Measurements from ENCODE around the gene CACNA1B.
"Not testable (repeated sequence)": the region's sequence is repeated elsewhere in the genome, so short reads cannot be mapped to it uniquely, and the experiment has no call there.

The CACNA1B gene

GRCh38 chr9:137865581-137866145 lies 11.9 kb upstream of the CACNA1B start:
- no peak for DNase-seq (ENCODE audit: low read depth in 2 of 2)

- DNase-seq (ENCODE audit: low read depth in 2 of 2) = no peak
These were observed 11.1 kb upstream of the CACNA1B start for GRCh38 chr9:137866226-137867141.

GRCh38 chr9:137870432-137870831 lies 7.2 kb upstream of the CACNA1B start:
- DNase-seq (ENCODE audit: low read depth in 2 of 2) = no peak

GRCh38 chr9:137872296-137872695 lies 5.3 kb upstream of the CACNA1B start:
- no peak for DNase-seq (ENCODE audit: low read depth in 2 of 2)

GRCh38 chr9:137873408-137873807 lies 4.2 kb upstream of the CACNA1B start:
- DNase-seq (ENCODE audit: low read depth in 2 of 2) = no peak

GRCh38 chr9:137873858-137874362 lies 3.7 kb upstream of the CACNA1B start:
- no peak for DNase-seq (ENCODE audit: low read depth in 2 of 2)

GRCh38 chr9:137875354-137875753 lies 2.2 kb upstream of the CACNA1B start:
- DNase-seq (ENCODE audit: low read depth in 2 of 2) = no peak

- no peak for DNase-seq (ENCODE audit: low read depth in 2 of 2)
These were observed 1.7 kb upstream of the CACNA1B start for GRCh38 chr9:137875846-137876245.

- DNase-seq (ENCODE audit: low read depth in 2 of 2) = no peak
These were observed 1.3 kb upstream of the CACNA1B start for GRCh38 chr9:137876269-137876668.

GRCh38 chr9:137876781-137877386 lies 698 bp upstream of the CACNA1B start:
- no peak for DNase-seq (ENCODE audit: low read depth in 2 of 2)

- no peak for DNase-seq (ENCODE audit: low read depth in 2 of 2)
These were observed 762 bp downstream of the CACNA1B start for GRCh38 chr9:137878146-137878941.

- no peak for DNase-seq (ENCODE audit: low read depth in 2 of 2)
These were observed 1.5 kb downstream of the CACNA1B start for GRCh38 chr9:137879052-137879451.

GRCh38 chr9:137879566-137880150 lies 2.1 kb downstream of the CACNA1B start:
- no peak for DNase-seq (ENCODE audit: low read depth in 2 of 2)

GRCh38 chr9:137880160-137880975 lies 2.8 kb downstream of the CACNA1B start:
- DNase-seq (ENCODE audit: low read depth in 2 of 2) = no peak

GRCh38 chr9:137880976-137881530 lies 3.5 kb downstream of the CACNA1B start:
- DNase-seq (ENCODE audit: low read depth in 2 of 2) = no peak

- no peak for DNase-seq (ENCODE audit: low read depth in 2 of 2)
These were observed 4.3 kb downstream of the CACNA1B start for GRCh38 chr9:137881591-137882505.

GRCh38 chr9:137882506-137882821 lies 4.9 kb downstream of the CACNA1B start:
- no peak for DNase-seq (ENCODE audit: low read depth in 2 of 2)

- DNase-seq (ENCODE audit: low read depth in 2 of 2) = not testable (repeated sequence)
These were observed 6.4 kb downstream of the CACNA1B start for GRCh38 chr9:137883977-137884376.

- not testable (repeated sequence) for DNase-seq (ENCODE audit: low read depth in 2 of 2)
These were observed 7.0 kb downstream of the CACNA1B start for GRCh38 chr9:137884547-137884946.

All from stimulated activated CD8-positive, alpha-beta memory T cell treated with anti-CD3 and anti-CD28 coated beads, Interleukin-7, amount 100 ng/mL, for 1 hour (primary cell).